ENCODE results near the gene SLC5A12. TPM values are rescaled to one million over a fixed set of nuclear protein-coding genes. Genes with fewer than 3 reads are reported as not detected.

Gene SLC5A12
- total RNA-seq, 1 donor from 2014 or later = 3.6 TPM

GRCh38 chr11:26764315-26764714, 42.5 kb upstream of the SLC5A12 start:
- H3K9me3 Mint-ChIP-seq (ENCODE audit: low read depth) = peaks cover 3% of the 10 kb centered on the region
- no peak for TF ChIP-seq CTCF (IDR thresholded peaks at IDR 0.05; ENCODE audit: unreplicated experiment)
- no peak overlapping the region for H3K4me3 Mint-ChIP-seq (ENCODE audit: low read depth)
- H3K27me3 Mint-ChIP-seq = no peaks in the 10 kb centered on the region
- DNase-seq (ENCODE audit: low spot score, unreplicated experiment) = no peak
- H3K36me3 Mint-ChIP-seq (ENCODE audit: insufficient read depth) = no peaks in the 10 kb centered on the region
- H3K27ac Mint-ChIP-seq = no peak overlapping the region
- H3K4me1 Mint-ChIP-seq (ENCODE audit: low read depth) = no peaks in the 10 kb centered on the region

- no peak overlapping the region for H3K27ac Mint-ChIP-seq
- no peak for TF ChIP-seq CTCF (IDR thresholded peaks at IDR 0.05; ENCODE audit: unreplicated experiment)
Observed at GRCh38 chr11:26762089-26762488, 40.2 kb upstream of the SLC5A12 start.

GRCh38 chr11:26761361-26761809, 39.5 kb upstream of the SLC5A12 start:
- no peaks in the 10 kb centered on the region for H3K36me3 Mint-ChIP-seq (ENCODE audit: insufficient read depth)
- TF ChIP-seq CTCF (IDR thresholded peaks at IDR 0.05; ENCODE audit: unreplicated experiment) = no peak
- peaks cover 3% of the 10 kb centered on the region for H3K9me3 Mint-ChIP-seq (ENCODE audit: low read depth)
- no peaks in the 10 kb centered on the region for H3K4me1 Mint-ChIP-seq (ENCODE audit: low read depth)
- no peaks in the 10 kb centered on the region for H3K27me3 Mint-ChIP-seq
- H3K27ac Mint-ChIP-seq = no peak overlapping the region
- no peak for DNase-seq (ENCODE audit: low spot score, unreplicated experiment)
- H3K4me3 Mint-ChIP-seq (ENCODE audit: low read depth) = no peak overlapping the region

More at GRCh38 chr11:26762089-26762488, 40.2 kb upstream of the SLC5A12 start:
- no peak overlapping the region for H3K4me3 Mint-ChIP-seq (ENCODE audit: low read depth)
- no peaks in the 10 kb centered on the region for H3K36me3 Mint-ChIP-seq (ENCODE audit: insufficient read depth)
- H3K27me3 Mint-ChIP-seq = no peaks in the 10 kb centered on the region
- DNase-seq (ENCODE audit: low spot score, unreplicated experiment) = no peak
- H3K4me1 Mint-ChIP-seq (ENCODE audit: low read depth) = no peaks in the 10 kb centered on the region
- peaks cover 3% of the 10 kb centered on the region for H3K9me3 Mint-ChIP-seq (ENCODE audit: low read depth)

GRCh38 chr11:26757995-26758394, 36.1 kb upstream of the SLC5A12 start:
- Mint-ChIP-seq H3K4me3 (ENCODE audit: low read depth) (no peak overlapping the region), H3K27me3 (no peaks in the 10 kb centered on the region), H3K4me1 (ENCODE audit: low read depth) (peaks cover 5% of the 10 kb centered on the region), H3K9me3 (ENCODE audit: low read depth) (no peaks in the 10 kb centered on the region), H3K27ac (no peak overlapping the region), H3K36me3 (ENCODE audit: insufficient read depth) (no peaks in the 10 kb centered on the region)
- no peak for DNase-seq (ENCODE audit: low spot score, unreplicated experiment)
- no peak for TF ChIP-seq CTCF (IDR thresholded peaks at IDR 0.05; ENCODE audit: unreplicated experiment)

- Mint-ChIP-seq H3K9me3 (ENCODE audit: low read depth) (no peaks in the 10 kb centered on the region), H3K4me1 (ENCODE audit: low read depth) (peaks cover 13% of the 10 kb centered on the region), H3K36me3 (ENCODE audit: insufficient read depth) (no peaks in the 10 kb centered on the region), H3K27ac (no peak overlapping the region), H3K4me3 (ENCODE audit: low read depth) (no peak overlapping the region), H3K27me3 (no peaks in the 10 kb centered on the region)
- no peak for DNase-seq (ENCODE audit: low spot score, unreplicated experiment)
- TF ChIP-seq CTCF (IDR thresholded peaks at IDR 0.05; ENCODE audit: unreplicated experiment) = no peak
Observed at GRCh38 chr11:26755762-26756161, 33.9 kb upstream of the SLC5A12 start.
